ENCODE results near the gene PARN.

- TF ChIP-seq CTCF (IDR thresholded peaks at IDR 0.05): no peak
- TF ChIP-seq STAT6 (CRISPR knock-in tag; conservative IDR thresholded peaks at IDR 0.05; ENCODE audit: low read depth): no peak
- no peak for TF ChIP-seq CREB1 (CRISPR knock-in tag; IDR thresholded peaks at IDR 0.05)
- TF ChIP-seq FOXP4 (CRISPR knock-in tag; IDR thresholded peaks at IDR 0.05): no peak
- TF ChIP-seq NR2C2 (CRISPR knock-in tag; IDR thresholded peaks at IDR 0.05): no peak
Measured at GRCh38 chr16:14438256-14438655, 191.8 kb downstream of the PARN start.

All from WTC11 (cell line).